GM21619 (cell line): ENCODE data around the gene TSEN54.

Experiments
- ATAC-seq: cut with Tn5 transposase; IDR thresholded peaks from one replicate; pipeline ENCODE4 v1.9.1; 2021; ENCODE audit not compliant: unreplicated experiment

TSEN54 gene

GRCh38 chr17:75540923-75541503, 24.7 kb downstream of the TSEN54 start:
- ATAC-seq: no peak

DNA sequence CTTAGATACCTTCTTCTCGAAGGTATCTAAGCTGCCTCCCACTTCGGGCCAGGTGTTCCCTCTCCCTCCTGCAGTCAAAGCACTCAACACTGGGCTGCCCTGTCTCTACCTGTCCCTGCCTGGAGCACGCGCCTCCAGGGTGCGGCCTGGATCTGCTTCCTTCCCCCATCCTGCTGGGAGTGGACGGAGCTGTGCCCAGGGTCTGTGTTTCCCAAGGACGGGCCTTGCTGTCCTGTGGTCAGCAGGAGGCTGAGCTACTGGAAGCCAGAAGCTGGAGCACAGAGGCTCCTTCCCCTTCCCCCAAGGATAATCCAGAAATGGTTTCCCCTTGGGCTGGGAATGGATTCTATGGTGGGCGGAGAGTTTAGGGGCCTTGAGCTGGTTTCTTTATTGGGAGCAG, 25.9 kb downstream of the TSEN54 start:
- no peak for ATAC-seq

GRCh38 chr17:75542728-75543336, 26.5 kb downstream of the TSEN54 start:
- no peak for ATAC-seq

GRCh38 chr17:75544250-75544649, 27.9 kb downstream of the TSEN54 start:
- ATAC-seq: no peak

GRCh38 chr17:75546181-75546580, 29.9 kb downstream of the TSEN54 start:
- ATAC-seq: no peak

DNA sequence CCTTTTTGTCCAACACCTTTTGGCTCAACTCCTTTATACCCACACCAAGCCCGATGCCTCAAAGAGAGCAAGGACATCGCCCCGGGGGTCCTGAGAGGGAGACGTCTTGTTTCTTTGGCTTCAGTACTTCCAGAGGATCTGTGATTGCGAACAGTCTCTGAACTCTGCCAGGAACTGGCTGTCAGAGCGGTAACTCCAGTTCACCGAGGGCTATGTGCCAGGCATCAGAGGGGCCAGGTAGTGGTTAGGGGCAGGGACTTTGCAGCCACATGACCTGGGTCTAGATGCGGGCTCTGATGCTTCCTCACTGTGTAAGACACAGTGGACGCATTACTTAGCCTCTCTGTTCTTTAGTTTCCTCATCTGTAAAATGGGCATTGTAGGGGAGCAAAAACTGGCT, 30.8 kb downstream of the TSEN54 start:
- no peak for ATAC-seq

GRCh38 chr17:75548813-75549212, 32.5 kb downstream of the TSEN54 start:
- no peak for ATAC-seq

GRCh38 chr17:75549246-75550138, 33.2 kb downstream of the TSEN54 start:
- no peak for ATAC-seq

DNA sequence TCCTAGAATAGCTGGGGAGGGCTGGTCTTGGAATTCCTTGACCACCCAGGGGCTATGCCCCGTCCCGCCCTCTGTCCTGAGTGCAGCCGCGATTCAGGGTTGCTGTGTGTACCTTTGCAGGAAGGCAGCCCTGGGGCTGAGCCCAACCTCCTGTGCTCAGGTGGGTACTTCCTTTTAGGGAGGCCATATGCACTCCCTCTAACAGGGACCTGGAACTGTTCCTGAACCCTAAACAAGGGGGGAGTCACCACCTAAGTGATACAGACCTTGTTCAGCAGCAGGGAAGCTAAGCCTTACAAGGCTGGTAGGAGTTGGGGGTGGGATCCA, 33.8 kb downstream of the TSEN54 start:
- ATAC-seq: no peak

DNA sequence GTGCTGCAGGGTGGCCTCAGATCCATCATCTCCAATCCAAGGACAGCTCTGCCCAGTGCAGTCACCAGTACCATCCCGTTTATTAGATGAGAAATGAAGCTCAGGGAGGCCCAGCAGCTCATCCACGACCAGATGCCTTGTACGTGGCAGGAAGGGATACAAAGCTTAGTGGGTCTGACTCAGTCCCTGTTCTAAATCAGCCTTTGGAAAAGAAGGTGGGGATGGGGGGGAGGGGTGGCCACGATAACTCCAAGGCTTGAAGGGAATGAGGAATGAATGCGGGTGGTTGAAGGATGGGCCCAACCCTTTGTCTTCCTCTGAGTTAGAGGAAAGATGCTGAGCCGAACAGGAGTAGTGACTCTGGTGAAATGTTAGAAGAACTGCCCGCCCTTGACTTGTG, 34.9 kb downstream of the TSEN54 start:
- no peak for ATAC-seq

GRCh38 chr17:75552425-75553294, 36.3 kb downstream of the TSEN54 start:
- ATAC-seq: no peak

DNA sequence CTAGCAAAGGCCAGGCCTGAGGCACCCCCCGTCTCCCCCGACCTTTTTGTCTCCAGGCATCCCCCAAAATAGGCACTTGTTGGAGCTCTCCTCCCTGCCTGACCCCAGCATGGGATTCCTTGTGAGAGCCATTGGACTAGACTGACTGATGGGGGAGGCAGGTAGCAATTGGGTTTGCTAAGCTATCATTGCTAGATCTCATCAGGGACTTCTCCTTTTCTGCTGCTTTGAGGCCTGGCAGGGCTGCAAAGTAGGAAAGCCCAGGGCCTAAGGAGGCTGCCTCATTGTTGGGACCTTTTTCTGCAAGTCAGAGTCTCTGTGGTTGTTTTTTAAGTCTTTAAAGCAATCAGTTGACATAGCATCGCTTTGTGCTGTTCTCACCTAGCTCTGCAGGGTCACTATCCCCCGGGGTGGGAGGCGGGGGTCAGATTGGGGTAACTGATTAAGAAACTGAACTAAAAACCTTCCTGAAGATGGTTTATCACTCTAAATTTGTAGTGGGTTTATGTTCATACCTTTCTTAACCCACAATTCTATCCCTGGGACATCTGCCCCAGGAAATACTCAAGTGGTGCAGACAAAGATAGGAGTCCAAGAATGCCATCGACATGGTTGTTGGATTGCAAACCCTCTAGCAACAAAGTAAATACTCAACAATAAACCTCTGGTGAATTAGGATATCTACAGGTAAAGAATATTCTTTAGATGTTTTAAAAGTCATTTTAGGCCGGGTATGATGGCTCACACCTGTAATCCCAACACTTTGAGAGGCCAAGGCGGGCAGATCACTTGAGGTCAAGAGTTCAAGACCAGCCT, 37.2 kb downstream of the TSEN54 start:
- ATAC-seq: no peak

DNA sequence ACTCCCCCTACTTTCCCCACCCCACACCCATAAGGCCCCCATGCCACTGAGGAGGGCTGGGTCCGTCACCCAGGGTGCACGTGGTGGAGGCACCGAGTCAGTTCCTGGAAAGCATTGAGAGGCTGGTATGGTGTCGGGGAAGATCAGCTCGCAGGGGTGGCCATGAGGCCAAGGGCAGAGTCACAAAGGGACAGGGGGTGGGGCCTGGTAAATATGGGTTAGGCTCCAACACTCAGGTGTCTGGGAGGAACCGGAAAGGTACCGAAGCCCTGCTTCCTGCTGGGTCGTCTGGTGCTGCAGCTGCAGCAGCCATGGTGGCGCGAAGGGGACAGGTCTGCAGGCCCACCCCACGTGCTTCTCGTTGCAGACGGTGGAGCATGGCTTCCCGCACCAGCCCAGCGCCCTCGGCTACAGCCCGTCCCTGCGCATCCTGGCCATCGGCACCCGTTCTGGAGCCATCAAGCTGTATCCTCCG, 39.4 kb downstream of the TSEN54 start:
- no peak for ATAC-seq

- no peak for ATAC-seq
Measured at GRCh38 chr17:75557075-75557851, 40.9 kb downstream of the TSEN54 start.

GRCh38 chr17:75557852-75558665, 41.7 kb downstream of the TSEN54 start:
- ATAC-seq: no peak

DNA sequence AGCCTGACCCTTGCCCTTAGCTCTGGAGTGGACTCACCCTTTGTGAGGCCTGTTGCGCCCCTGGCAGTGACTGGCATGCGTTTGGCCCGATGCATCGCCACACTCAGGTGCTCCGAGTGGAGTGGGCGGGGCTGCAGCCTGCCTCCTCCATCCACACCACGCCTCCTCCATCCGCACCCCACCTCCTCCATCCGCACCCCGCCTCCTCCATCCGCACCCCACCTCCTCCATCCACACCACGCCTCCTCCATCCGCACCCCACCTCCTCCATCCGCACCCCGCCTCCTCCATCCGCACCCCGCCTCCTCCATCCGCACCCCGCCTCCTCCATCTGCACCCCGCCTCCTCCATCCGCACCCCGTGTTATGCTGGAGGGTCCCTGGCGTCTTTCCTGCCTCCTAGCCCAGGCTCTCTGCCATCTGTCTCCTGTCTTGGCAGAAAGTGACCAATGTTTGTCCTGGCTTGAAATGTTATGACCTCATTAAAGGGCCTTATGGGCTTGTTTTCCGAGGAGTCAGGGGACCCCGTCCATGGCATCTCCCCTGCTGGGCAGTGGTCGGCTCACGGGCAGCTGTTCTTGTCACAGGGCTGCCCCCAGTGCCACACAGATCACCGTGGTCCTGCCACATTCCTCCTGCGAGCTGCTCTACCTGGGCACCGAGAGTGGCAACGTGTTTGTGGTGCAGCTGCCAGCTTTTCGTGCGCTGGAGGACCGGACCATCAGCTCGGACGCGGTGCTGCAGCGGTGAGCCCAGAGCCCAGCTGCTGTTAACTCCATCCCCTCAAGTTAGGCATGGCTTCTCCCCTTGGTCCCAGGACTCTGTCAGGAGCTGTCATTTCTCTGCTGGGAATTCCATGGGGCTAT, 42.6 kb downstream of the TSEN54 start:
- ATAC-seq: no peak

DNA sequence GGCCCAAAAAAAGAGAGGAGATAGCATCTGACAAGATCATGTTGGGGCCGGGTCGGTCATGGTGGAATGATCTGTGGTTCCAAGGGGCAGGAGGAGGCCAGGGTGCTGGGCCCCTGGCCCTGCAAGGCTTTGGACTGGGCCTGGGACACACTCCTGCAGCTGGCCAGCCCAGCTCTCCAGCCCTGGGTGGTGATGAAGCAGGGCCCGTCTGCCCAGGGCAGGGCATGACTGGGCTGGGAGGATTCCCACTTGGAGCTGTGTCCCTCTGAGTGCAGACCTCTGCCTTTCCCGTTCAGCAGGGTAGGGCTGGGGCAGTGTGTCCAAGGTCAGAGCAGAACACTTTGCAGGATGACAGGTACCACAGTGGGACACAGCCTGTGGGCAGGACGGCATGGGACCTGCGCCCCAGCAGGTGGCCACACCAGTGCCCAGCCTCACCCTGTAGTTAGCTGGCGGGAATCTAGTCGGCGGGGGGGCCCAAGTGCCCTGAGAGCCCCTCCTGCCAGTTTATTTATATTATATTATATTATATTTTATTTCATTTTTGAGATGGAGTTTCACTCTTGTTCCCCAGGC, 43.7 kb downstream of the TSEN54 start:
- no peak for ATAC-seq
